ENCODE data around the gene JUN. TPM values are rescaled to one million over a fixed set of nuclear protein-coding genes. Genes with fewer than 3 reads are reported as not detected.
A peak's percentile ranks its signal among the peaks of the same experiment; 100 is the strongest.

Gene JUN
- total RNA-seq, 1 donor from 2014 or later = 54.8 TPM

DNA sequence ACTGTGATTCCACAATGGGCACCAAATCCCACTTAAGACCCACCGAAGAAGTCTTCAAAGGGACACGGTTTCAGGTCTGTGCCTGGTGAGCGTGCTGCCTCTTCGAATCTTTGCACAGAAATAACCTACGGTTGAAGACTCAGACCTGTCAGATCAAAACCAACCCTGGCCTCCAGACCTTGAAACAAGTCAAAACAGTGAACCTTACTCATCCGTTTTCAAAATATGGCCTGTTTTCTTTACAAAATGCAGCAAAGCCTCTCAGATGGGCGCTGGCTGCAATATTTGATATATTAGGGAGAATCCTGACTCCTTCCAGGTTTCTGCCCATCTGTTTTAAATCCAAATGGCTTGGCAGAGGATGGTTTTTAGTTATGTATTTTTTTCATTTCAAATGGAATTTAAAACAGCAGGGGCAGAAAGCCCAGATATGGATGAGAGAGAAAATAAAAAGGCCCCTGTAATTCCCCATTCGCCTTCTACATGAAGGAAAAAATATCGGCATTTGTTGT, 14.0 kb downstream of the JUN start:
- ATAC-seq (ENCODE audit: poor library complexity) (no peak), DNase-seq (no peak)
- intact Hi-C loops (cut with DNase I) = no loop called here

GRCh38 chr1:58768971-58769808, 14.7 kb downstream of the JUN start:
- peak; percentile 86 for DNase-seq
- peak; percentile 59 for ATAC-seq (ENCODE audit: poor library complexity)
- intact Hi-C loops (cut with DNase I) = no loop called here

DNA sequence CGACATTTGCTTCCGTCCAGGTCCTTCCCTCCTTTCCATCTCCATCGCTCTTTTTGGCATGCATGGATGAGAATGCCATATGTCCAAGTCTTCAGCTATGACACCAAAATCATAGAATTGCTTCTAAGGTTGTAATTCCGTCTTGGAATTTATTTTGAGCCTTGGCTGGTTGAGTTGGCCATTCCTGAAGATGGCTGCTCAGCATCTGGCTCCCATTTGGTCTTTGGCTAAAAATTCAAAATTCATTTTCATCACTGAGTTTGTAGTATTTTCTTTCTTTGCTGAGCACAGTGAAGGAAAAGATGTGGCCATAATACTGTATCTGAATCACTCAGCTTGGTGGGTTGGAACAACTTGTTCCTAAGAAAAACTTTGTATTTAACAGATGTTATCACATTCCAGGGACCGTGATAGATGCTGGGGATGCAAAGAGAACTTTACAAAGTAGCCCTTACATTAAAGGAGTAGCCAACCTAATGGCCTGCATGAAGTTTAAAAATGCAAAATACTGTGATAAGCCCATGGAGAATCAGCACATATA, 15.6 kb downstream of the JUN start:
- no peak for ATAC-seq (ENCODE audit: poor library complexity)
- intact Hi-C loops (cut with DNase I) = no loop called here
- DNase-seq = no peak

GRCh38 chr1:58767143-58767542, 16.7 kb downstream of the JUN start:
- intact Hi-C loops (cut with DNase I) = no loop called here

GRCh38 chr1:58765441-58765840, 18.4 kb downstream of the JUN start:
- intact Hi-C loops (cut with DNase I) = no loop called here
- no peak for ATAC-seq (ENCODE audit: poor library complexity)
- DNase-seq = no peak

More at GRCh38 chr1:58767143-58767542, 16.7 kb downstream of the JUN start:
- no peak for DNase-seq
- peak; percentile 63 for ATAC-seq (ENCODE audit: poor library complexity)

- intact Hi-C loops (cut with DNase I) = no loop called here
- ATAC-seq (ENCODE audit: poor library complexity) = no peak
These were observed 18.8 kb downstream of the JUN start for GRCh38 chr1:58765006-58765405.

DNA sequence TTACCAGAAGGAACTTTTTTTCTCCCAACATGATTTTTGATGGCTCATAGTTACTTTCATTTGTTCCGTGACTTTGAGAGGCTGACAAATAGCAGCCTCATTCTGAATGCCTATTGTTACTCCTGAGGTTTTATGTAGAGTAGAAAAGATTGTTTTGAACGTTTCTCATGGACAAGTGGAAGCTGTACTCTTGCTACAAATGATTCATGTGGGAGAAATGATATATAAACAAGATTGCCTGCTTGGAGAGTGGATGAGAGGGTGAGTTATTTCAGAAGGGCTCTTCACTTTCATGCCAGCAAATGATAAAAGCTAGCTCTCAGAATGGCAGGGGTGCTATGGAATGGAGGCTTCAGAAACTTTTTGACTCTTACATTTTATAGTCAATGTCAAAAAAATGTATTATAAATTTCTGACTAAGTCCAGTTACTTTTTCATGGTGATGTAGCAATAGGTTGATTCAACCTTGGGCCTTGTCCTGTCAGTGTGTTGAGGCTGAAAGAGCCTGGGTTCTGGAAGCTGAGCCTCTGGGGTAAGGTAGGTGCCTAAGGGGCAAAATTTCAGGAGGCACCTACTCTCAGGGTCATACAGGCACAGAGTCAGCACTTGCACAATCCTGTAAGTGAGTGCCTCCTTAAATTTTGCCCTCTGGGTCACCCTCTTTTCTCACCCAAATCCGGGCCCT, 19.4 kb downstream of the JUN start:
- DNase-seq (no peak), ATAC-seq (ENCODE audit: poor library complexity) (no peak)
- intact Hi-C loops (cut with DNase I) = no loop called here

More at GRCh38 chr1:58765006-58765405, 18.8 kb downstream of the JUN start:
- no peak for DNase-seq

DNA sequence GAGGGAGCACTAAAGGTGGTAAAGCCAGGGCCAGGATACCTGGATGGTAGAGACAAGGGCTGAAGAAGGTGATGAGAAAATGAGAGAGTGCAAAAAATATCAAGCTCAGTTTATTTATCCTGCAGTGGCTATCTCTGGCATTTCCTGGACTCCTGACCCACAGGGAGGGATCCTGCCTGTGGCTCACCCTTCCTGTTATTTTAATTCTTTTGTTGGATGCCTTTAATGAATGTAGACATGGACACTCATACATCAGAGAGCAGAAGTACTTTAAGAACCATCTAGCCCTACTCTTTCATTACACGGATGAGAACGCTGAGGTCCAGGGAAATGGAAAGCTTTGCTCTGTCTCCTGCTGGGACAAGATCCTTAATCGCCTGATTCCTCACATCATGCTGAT, 20.6 kb downstream of the JUN start:
- DNase-seq = no peak
- no peak for ATAC-seq (ENCODE audit: poor library complexity)
- intact Hi-C loops (cut with DNase I) = no loop called here

- intact Hi-C loops (cut with DNase I) = no loop called here
- ATAC-seq (ENCODE audit: poor library complexity) (no peak), DNase-seq (no peak)
These were observed 21.0 kb downstream of the JUN start for GRCh38 chr1:58762806-58763205.

- peak; percentile 80 for ATAC-seq (ENCODE audit: poor library complexity)
- DNase-seq = no peak
- intact Hi-C loops (cut with DNase I) = no loop called here
These were observed 28.4 kb downstream of the JUN start for GRCh38 chr1:58755468-58755872.

DNA sequence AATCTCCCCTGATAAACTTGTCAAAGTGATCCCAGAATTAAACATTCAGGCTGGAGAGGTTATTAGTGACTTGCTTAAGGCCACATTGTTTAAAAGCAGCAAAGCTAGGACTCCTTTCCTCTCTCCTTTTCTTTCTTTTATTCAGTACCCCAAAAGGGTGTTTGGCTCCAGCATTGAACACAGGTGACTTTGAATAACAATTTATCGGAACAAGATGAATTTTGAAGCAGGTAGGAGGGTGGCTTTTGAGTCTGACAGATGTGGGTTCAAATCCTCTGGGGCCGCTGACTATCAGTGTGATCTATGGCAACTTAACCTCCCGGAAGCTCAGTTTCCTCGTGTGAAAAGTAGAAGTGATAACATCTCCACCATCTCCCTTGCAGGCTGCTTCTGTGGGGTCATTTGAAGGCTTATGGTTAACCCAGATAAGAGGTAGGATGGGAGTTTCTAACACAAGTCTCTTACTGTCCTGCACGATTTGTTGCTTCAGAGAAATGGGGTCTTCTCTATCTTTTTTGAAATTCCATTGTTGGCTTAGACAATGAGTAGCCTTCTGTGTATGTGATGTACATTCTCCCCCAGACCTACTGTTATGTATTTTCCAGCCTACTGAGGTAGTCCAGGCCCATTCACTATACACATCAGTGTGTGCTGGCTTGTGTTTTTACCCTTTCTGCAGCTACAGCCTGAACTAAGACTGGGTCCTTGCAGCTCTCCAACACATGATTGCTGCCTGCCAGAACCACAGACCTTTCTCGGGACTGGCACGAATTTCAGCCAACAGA, 29.0 kb downstream of the JUN start:
- no peak for DNase-seq
- no peak for ATAC-seq (ENCODE audit: poor library complexity)
- intact Hi-C loops (cut with DNase I) = no loop called here

GRCh38 chr1:58754073-58754613, 29.7 kb downstream of the JUN start:
- intact Hi-C loops (cut with DNase I) = no loop called here
- DNase-seq = no peak
- no peak for ATAC-seq (ENCODE audit: poor library complexity)

DNA sequence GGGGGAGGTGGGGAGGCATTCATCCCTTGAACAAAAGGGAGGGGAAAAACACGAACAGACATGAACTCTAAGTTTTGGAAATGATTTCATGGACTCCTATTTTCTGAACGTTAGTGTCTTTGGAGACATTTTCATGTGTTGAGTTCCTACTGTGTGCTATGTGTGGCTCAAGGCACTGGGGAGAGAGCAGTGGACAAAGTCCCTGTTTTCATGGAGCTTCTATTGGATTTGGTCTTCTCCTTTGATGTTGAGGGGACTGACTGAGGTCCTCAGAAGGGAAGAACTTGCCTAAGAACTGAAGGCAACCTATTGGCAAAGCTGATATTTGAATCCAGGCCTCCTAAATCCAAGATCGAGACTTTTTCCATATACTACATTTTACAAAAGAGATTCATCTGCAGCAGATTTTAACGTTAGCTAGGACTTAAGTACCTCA, 30.4 kb downstream of the JUN start:
- intact Hi-C loops (cut with DNase I) = no loop called here
- DNase-seq = no peak
- no peak for ATAC-seq (ENCODE audit: poor library complexity)

DNA sequence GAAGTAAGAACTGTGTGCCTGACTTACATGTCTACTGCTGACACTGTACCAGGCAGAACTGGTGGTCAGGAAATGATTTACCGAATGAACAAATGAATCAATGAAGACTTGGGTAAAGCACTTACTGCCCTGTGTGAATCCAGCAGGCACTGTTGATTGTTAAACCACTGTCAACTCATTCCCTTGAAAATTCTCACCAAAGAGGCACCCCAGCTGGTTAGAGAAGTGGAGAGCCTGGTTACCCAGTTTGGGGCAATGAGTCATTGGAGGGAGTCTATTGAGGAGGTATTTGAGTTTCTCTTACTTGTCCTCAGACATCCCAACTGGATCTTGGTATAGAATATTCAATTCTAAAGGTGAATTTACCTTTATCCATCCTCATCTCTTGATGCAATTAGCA, 34.2 kb downstream of the JUN start:
- ATAC-seq (ENCODE audit: poor library complexity) = no peak
- intact Hi-C loops (cut with DNase I) = loop anchor here (5.0 kb wide), 1 partner anchor 1008 kb away; no protein-coding TSS in a partner anchor
- no peak for DNase-seq

- DNase-seq = no peak
- intact Hi-C loops (cut with DNase I) = loop anchor here (5.0 kb wide), 1 partner anchor 1009 kb away; no protein-coding TSS in a partner anchor
- ATAC-seq (ENCODE audit: poor library complexity) = no peak
These were observed 35.2 kb downstream of the JUN start for GRCh38 chr1:58748666-58749065.

DNA sequence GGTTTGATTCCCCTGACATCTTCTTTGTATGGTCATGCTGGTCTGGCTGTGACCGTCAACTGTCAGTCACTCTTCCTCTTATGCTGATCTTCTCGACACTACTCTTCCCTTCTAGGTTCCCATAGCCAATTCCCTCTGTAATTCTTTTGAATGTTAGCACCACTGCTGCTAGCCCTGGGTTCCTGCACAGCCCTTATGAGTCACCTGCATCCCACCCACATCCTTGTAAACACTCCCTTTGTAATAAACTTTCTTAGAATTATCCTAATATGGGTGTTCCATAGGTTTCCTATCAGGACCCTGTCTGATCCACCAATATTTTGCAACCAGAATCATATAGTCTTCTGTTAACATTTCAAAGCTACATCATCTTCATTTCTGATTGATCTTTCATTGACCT, 37.1 kb downstream of the JUN start:
- ATAC-seq (ENCODE audit: poor library complexity) (no peak), DNase-seq (no peak)
- intact Hi-C loops (cut with DNase I) = loop anchor here (5.0 kb wide), 1 partner anchor 1011 kb away; no protein-coding TSS in a partner anchor

- intact Hi-C loops (cut with DNase I) = loop anchor here (5.0 kb wide), 1 partner anchor 1011 kb away; no protein-coding TSS in a partner anchor
- ATAC-seq (ENCODE audit: poor library complexity) (no peak), DNase-seq (no peak)
These were observed 37.7 kb downstream of the JUN start for GRCh38 chr1:58746182-58746581.

DNA sequence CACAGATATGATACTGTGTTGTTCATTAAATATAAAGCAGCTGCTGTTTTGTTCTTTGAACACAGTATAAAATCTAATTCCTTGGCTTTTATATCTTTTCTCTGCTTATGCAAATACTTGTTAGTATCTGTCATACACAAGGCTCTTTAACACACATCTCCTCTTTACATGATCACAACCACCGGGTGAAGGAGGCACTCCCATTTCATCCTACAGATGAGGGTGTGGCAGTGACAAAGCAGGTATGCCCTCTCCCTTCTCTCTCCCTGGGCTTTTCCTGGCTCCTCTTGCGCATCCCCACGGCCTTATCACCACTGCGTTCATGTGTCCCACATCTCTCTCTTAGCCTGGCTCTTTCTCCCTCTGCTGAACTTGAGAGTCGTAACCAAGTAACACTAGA, 38.2 kb downstream of the JUN start:
- no peak for ATAC-seq (ENCODE audit: poor library complexity)
- intact Hi-C loops (cut with DNase I) = loop anchor here (5.0 kb wide), 1 partner anchor 1012 kb away; no protein-coding TSS in a partner anchor
- no peak for DNase-seq
